ENCODE results near the gene CROCC2. TPM values are rescaled to one million over a fixed set of nuclear protein-coding genes. Genes with fewer than 3 reads are reported as not detected.

CROCC2 gene
- total RNA-seq, 2 donors from 2014 or later = not detected

GRCh38 chr2:240963065-240963867 lies 57.1 kb downstream of the CROCC2 start:
- Histone ChIP-seq H3K27me3 (replicated peaks; ENCODE audit: insufficient read depth) (no peaks in the 10 kb centered on the region), H3K9me3 (no peaks in the 10 kb centered on the region), H3K4me3 (no peak overlapping the region), H3K27ac (no peak overlapping the region), H3K36me3 (no peaks in the 10 kb centered on the region), H3K4me1 (ENCODE audit: control insufficient read depth in 1 of 2, low read depth in 2 of 2) (peaks cover 0 to 3% of the 10 kb centered on the region in 2 donors)
- ATAC-seq (ENCODE audit: insufficient number of reproducible peaks, low FRiP score, low read depth) (no peak), DNase-seq (ENCODE audit: low spot score) (no peak)
- TF ChIP-seq, protein P1, sequence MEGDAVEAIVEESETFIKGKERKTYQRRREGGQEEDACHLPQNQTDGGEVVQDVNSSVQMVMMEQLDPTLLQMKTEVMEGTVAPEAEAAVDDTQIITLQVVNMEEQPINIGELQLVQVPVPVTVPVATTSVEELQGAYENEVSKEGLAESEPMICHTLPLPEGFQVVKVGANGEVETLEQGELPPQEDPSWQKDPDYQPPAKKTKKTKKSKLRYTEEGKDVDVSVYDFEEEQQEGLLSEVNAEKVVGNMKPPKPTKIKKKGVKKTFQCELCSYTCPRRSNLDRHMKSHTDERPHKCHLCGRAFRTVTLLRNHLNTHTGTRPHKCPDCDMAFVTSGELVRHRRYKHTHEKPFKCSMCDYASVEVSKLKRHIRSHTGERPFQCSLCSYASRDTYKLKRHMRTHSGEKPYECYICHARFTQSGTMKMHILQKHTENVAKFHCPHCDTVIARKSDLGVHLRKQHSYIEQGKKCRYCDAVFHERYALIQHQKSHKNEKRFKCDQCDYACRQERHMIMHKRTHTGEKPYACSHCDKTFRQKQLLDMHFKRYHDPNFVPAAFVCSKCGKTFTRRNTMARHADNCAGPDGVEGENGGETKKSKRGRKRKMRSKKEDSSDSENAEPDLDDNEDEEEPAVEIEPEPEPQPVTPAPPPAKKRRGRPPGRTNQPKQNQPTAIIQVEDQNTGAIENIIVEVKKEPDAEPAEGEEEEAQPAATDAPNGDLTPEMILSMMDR (IDR thresholded peaks at IDR 0.05) = no peak

DNA sequence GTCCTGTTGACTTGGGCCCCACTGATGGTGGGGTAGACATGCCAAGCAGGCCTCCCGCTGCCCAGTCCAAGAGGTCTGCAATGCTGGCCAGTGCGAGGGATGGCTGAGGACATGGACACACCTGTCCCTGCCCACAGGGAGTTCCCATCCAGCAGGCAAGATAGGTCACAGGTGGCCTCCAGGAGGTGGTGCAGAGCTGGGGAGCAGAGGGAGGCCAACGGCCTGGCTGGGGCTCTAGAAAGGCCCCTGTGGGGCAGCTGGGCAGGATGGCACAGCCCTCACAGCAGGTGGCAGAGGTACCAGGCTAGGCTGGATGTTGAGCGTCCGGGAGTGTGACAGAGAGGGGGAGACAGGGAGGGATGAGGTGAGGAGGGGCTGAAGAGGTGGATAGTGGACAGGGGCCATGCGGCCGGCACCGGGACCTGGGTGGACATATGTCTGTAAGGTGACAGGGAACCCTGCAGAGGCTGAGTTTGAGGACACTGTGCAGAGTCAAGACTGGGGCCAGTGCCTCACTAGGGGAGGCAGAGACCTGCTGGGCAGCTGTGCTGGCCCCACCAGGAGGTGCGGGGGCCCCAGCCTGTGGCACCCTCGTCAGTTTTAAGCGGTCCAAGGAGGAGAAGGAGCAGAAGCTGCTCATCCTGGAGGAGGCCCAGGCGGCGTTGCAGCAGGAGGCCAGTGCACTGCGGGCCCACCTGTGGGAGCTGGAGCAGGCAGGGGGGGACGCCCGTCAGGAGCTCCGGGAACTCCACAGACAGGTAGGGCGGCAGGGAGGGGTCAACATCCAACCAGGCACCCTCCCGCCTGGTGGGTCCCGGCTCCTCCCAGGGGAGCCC lies 58.0 kb downstream of the CROCC2 start:
- ATAC-seq (ENCODE audit: insufficient number of reproducible peaks, low FRiP score, low read depth) (no peak), DNase-seq (ENCODE audit: low spot score) (no peak)
- no peaks in the 10 kb centered on the region for H3K27me3 ChIP-seq (replicated peaks; ENCODE audit: insufficient read depth)
- no peak overlapping the region for H3K27ac ChIP-seq
- no peaks in the 10 kb centered on the region for H3K9me3 ChIP-seq
- TF ChIP-seq, protein P1 (IDR thresholded peaks at IDR 0.05) = no peak
- H3K36me3 ChIP-seq = no peaks in the 10 kb centered on the region
- H3K4me1 ChIP-seq (ENCODE audit: control insufficient read depth in 1 of 2, low read depth in 2 of 2) = no peaks in the 10 kb centered on the region
- no peak overlapping the region for H3K4me3 ChIP-seq

- Histone ChIP-seq H3K27me3 (replicated peaks; ENCODE audit: insufficient read depth) (no peaks in the 10 kb centered on the region), H3K9me3 (no peaks in the 10 kb centered on the region), H3K4me1 (ENCODE audit: control insufficient read depth in 1 of 2, low read depth in 2 of 2) (no peaks in the 10 kb centered on the region), H3K27ac (no peak overlapping the region), H3K4me3 (no peak overlapping the region), H3K36me3 (no peaks in the 10 kb centered on the region)
- TF ChIP-seq, protein P1 (IDR thresholded peaks at IDR 0.05) = no peak
- DNase-seq (ENCODE audit: low spot score) = no peak
- ATAC-seq (ENCODE audit: insufficient number of reproducible peaks, low FRiP score, low read depth) = no peak
Observed at GRCh38 chr2:240964704-240965295, 58.7 kb downstream of the CROCC2 start.

GRCh38 chr2:240965296-240965904 lies 59.3 kb downstream of the CROCC2 start:
- DNase-seq (ENCODE audit: low spot score) (no peak), ATAC-seq (ENCODE audit: insufficient number of reproducible peaks, low FRiP score, low read depth) (no peak)
- Histone ChIP-seq H3K4me3 (no peak overlapping the region), H3K36me3 (no peaks in the 10 kb centered on the region), H3K27me3 (replicated peaks; ENCODE audit: insufficient read depth) (no peaks in the 10 kb centered on the region), H3K9me3 (no peaks in the 10 kb centered on the region), H3K4me1 (ENCODE audit: control insufficient read depth in 1 of 2, low read depth in 2 of 2) (no peaks in the 10 kb centered on the region), H3K27ac (no peak overlapping the region)
- TF ChIP-seq, protein P1 (IDR thresholded peaks at IDR 0.05) = no peak
